ENCODE results near the gene EFCAB7. TPM values are rescaled to one million over a fixed set of nuclear protein-coding genes. Genes with fewer than 3 reads are reported as not detected.

EFCAB7 gene
- total and polyA plus RNA-seq, 2 experiments from 2014 or later = 4.2 to 4.9 TPM

DNA sequence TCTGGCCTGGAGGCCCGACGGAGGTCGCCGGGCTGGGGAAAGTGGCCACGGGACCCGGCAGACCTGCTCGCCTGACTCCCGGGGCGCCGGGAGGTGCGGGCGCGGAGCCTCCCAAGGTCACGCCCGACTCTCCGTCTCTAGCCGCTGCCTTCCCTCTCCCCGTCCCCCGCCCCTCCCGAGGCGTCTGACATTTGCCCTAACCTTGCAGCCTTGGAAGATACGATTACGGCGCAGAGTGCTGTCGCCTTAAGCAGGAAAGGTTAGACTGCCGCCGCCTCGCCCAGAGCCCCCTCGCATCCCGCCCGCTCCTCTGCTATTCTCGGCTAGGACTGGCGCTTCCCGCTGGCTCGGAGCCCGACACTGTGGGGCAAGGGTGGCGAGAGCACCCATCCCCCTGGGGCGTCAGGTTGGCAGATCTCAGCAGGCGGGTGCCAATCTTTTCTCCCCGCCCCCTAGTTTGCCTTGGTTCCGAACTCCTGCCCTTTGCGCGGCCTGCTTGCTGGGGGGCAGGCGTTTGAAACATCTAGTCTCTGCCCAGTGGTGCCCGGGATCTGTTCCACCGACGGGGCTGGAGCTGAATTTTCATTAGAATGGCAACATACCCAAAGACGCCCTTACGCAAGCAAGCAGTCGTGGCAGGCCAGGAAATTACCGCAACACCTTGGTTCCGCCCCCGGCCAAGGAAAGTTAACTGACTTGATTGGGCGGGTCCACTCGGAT, 70.7 kb downstream of the EFCAB7 start:
- Histone ChIP-seq H4K20me1 (replicated peaks; ENCODE audit: insufficient read depth) (0 out of 2 replicates have a peak, but pooled peaks cover 4% of the 10 kb centered on the region), H3F3A (replicated peaks; ENCODE audit: low read depth) (0 out of 2 replicates have a peak, but pooled peaks cover 3% of the 10 kb centered on the region), H3K36me3 (ENCODE audit: insufficient read depth) (no peaks in the 10 kb centered on the region), H3K4me3 (peak overlapping the region; percentile 95), H3K4me1 (ENCODE audit: insufficient read depth) (peaks cover 6% of the 10 kb centered on the region), H3K27me3 (ENCODE audit: insufficient read depth) (peaks cover 10% of the 10 kb centered on the region; the same call in 1 of the 2 replicates), H3K4me2 (peak overlapping the region; percentile 75), H3K9me2 (ENCODE audit: insufficient read depth) (no peaks in the 10 kb centered on the region), H2AFZ (peak overlapping the region; percentile 78), H3K79me2 (replicated peaks; ENCODE audit: insufficient read depth) (peaks cover 6% of the 10 kb centered on the region), H3K27ac (ENCODE audit: low read depth) (no peak overlapping the region)
- ATAC-seq = peak; percentile 77
- no peaks in the 10 kb centered on the region for H3K36me3 Mint-ChIP-seq (ENCODE audit: low read depth)
- TF ChIP-seq STAT1 (IDR thresholded peaks at IDR 0.05; ENCODE audit: unreplicated experiment) = no peak
- TF ChIP-seq, protein P1, sequence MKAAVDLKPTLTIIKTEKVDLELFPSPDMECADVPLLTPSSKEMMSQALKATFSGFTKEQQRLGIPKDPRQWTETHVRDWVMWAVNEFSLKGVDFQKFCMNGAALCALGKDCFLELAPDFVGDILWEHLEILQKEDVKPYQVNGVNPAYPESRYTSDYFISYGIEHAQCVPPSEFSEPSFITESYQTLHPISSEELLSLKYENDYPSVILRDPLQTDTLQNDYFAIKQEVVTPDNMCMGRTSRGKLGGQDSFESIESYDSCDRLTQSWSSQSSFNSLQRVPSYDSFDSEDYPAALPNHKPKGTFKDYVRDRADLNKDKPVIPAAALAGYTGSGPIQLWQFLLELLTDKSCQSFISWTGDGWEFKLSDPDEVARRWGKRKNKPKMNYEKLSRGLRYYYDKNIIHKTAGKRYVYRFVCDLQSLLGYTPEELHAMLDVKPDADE (IDR thresholded peaks at IDR 0.05) = no peak
- TF ChIP-seq ZNF331 (CRISPR knock-in tag; IDR thresholded peaks at IDR 0.05; ENCODE audit: low read depth) = no peak
- TF ChIP-seq, protein P2, sequence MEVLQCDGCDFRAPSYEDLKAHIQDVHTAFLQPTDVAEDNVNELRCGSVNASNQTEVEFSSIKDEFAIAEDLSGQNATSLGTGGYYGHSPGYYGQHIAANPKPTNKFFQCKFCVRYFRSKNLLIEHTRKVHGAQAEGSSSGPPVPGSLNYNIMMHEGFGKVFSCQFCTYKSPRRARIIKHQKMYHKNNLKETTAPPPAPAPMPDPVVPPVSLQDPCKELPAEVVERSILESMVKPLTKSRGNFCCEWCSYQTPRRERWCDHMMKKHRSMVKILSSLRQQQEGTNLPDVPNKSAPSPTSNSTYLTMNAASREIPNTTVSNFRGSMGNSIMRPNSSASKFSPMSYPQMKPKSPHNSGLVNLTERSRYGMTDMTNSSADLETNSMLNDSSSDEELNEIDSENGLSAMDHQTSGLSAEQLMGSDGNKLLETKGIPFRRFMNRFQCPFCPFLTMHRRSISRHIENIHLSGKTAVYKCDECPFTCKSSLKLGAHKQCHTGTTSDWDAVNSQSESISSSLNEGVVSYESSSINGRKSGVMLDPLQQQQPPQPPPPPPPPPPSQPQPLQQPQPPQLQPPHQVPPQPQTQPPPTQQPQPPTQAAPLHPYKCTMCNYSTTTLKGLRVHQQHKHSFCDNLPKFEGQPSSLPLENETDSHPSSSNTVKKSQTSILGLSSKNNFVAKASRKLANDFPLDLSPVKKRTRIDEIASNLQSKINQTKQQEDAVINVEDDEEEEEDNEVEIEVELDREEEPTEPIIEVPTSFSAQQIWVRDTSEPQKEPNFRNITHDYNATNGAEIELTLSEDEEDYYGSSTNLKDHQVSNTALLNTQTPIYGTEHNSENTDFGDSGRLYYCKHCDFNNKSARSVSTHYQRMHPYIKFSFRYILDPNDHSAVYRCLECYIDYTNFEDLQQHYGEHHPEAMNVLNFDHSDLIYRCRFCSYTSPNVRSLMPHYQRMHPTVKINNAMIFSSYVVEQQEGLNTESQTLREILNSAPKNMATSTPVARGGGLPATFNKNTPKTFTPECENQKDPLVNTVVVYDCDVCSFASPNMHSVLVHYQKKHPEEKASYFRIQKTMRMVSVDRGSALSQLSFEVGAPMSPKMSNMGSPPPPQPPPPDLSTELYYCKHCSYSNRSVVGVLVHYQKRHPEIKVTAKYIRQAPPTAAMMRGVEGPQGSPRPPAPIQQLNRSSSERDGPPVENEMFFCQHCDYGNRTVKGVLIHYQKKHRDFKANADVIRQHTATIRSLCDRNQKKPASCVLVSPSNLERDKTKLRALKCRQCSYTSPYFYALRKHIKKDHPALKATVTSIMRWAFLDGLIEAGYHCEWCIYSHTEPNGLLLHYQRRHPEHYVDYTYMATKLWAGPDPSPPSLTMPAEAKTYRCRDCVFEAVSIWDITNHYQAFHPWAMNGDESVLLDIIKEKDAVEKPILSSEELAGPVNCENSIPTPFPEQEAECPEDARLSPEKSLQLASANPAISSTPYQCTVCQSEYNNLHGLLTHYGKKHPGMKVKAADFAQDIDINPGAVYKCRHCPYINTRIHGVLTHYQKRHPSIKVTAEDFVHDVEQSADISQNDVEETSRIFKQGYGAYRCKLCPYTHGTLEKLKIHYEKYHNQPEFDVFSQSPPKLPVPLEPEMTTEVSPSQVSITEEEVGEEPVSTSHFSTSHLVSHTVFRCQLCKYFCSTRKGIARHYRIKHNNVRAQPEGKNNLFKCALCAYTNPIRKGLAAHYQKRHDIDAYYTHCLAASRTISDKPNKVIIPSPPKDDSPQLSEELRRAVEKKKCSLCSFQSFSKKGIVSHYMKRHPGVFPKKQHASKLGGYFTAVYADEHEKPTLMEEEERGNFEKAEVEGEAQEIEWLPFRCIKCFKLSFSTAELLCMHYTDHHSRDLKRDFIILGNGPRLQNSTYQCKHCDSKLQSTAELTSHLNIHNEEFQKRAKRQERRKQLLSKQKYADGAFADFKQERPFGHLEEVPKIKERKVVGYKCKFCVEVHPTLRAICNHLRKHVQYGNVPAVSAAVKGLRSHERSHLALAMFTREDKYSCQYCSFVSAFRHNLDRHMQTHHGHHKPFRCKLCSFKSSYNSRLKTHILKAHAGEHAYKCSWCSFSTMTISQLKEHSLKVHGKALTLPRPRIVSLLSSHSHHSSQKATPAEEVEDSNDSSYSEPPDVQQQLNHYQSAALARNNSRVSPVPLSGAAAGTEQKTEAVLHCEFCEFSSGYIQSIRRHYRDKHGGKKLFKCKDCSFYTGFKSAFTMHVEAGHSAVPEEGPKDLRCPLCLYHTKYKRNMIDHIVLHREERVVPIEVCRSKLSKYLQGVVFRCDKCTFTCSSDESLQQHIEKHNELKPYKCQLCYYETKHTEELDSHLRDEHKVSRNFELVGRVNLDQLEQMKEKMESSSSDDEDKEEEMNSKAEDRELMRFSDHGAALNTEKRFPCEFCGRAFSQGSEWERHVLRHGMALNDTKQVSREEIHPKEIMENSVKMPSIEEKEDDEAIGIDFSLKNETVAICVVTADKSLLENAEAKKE (CRISPR knock-in tag; IDR thresholded peaks at IDR 0.05) = no peak
- TF ChIP-seq EZH2 (IDR thresholded peaks at IDR 0.05; ENCODE audit: low read depth, unreplicated experiment) = no peak
- no peak for TF ChIP-seq CREB1 (CRISPR knock-in tag; IDR thresholded peaks at IDR 0.05; ENCODE audit: low read depth)
- TF ChIP-seq EZH2phosphoT487 (IDR thresholded peaks at IDR 0.05; ENCODE audit: unreplicated experiment) = no peak
- TF ChIP-seq, protein P3, sequence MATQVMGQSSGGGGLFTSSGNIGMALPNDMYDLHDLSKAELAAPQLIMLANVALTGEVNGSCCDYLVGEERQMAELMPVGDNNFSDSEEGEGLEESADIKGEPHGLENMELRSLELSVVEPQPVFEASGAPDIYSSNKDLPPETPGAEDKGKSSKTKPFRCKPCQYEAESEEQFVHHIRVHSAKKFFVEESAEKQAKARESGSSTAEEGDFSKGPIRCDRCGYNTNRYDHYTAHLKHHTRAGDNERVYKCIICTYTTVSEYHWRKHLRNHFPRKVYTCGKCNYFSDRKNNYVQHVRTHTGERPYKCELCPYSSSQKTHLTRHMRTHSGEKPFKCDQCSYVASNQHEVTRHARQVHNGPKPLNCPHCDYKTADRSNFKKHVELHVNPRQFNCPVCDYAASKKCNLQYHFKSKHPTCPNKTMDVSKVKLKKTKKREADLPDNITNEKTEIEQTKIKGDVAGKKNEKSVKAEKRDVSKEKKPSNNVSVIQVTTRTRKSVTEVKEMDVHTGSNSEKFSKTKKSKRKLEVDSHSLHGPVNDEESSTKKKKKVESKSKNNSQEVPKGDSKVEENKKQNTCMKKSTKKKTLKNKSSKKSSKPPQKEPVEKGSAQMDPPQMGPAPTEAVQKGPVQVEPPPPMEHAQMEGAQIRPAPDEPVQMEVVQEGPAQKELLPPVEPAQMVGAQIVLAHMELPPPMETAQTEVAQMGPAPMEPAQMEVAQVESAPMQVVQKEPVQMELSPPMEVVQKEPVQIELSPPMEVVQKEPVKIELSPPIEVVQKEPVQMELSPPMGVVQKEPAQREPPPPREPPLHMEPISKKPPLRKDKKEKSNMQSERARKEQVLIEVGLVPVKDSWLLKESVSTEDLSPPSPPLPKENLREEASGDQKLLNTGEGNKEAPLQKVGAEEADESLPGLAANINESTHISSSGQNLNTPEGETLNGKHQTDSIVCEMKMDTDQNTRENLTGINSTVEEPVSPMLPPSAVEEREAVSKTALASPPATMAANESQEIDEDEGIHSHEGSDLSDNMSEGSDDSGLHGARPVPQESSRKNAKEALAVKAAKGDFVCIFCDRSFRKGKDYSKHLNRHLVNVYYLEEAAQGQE (IDR thresholded peaks at IDR 0.05; ENCODE audit: unreplicated experiment) = no peak
- no peak for TF ChIP-seq ZNF114 (CRISPR knock-in tag; IDR thresholded peaks at IDR 0.05)
- no peak for TF ChIP-seq NANOG (IDR thresholded peaks at IDR 0.05; ENCODE audit: borderline replicate concordance)
- no peak for TF ChIP-seq JUNB (IDR thresholded peaks at IDR 0.05; ENCODE audit: unreplicated experiment)
- TF ChIP-seq POLR2AphosphoS5 (IDR thresholded peaks at IDR 0.05; ENCODE audit: low read depth) = no peak
- TF ChIP-seq, protein P4, sequence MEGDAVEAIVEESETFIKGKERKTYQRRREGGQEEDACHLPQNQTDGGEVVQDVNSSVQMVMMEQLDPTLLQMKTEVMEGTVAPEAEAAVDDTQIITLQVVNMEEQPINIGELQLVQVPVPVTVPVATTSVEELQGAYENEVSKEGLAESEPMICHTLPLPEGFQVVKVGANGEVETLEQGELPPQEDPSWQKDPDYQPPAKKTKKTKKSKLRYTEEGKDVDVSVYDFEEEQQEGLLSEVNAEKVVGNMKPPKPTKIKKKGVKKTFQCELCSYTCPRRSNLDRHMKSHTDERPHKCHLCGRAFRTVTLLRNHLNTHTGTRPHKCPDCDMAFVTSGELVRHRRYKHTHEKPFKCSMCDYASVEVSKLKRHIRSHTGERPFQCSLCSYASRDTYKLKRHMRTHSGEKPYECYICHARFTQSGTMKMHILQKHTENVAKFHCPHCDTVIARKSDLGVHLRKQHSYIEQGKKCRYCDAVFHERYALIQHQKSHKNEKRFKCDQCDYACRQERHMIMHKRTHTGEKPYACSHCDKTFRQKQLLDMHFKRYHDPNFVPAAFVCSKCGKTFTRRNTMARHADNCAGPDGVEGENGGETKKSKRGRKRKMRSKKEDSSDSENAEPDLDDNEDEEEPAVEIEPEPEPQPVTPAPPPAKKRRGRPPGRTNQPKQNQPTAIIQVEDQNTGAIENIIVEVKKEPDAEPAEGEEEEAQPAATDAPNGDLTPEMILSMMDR (conservative IDR thresholded peaks at IDR 0.05; ENCODE audit: low read depth in 2 of 2) = no peak
- H3K4me1 Mint-ChIP-seq = peaks cover 3% of the 10 kb centered on the region; the same call in 2 of the 3 replicates
- DNase-seq (ENCODE audit: low spot score) = peak; percentile 87
- H3K4me3 Mint-ChIP-seq = peak overlapping the region; percentile 92
- H3K27ac Mint-ChIP-seq = no peak overlapping the region
- peaks cover 11% of the 10 kb centered on the region for H3K27me3 Mint-ChIP-seq (ENCODE audit: insufficient read depth, low read depth, poor library complexity)
- H3K9me3 Mint-ChIP-seq = no peaks in the 10 kb centered on the region

All from GM23338 (cell line).